Suppressor macrophage (primary cell): ENCODE data around the gene EPN2.
A peak's percentile ranks its signal among the peaks of the same experiment; 100 is the strongest.
"Not testable (repeated sequence)": the region's sequence is repeated elsewhere in the genome, so short reads cannot be mapped to it uniquely, and the experiment has no call there.

Experiments used
- DNase-seq, 4 experiments: peaks; one replicate each; pipeline ENCODE4 v3.0.0-alpha.2; 2020 to 2022

The EPN2 gene

GRCh38 chr17:19346351-19347255 is 109.4 kb downstream of the EPN2 start:
- DNase-seq, result no peak

- DNase-seq, result no peak
Observed at GRCh38 chr17:19347323-19348080, 110.3 kb downstream of the EPN2 start.

DNA sequence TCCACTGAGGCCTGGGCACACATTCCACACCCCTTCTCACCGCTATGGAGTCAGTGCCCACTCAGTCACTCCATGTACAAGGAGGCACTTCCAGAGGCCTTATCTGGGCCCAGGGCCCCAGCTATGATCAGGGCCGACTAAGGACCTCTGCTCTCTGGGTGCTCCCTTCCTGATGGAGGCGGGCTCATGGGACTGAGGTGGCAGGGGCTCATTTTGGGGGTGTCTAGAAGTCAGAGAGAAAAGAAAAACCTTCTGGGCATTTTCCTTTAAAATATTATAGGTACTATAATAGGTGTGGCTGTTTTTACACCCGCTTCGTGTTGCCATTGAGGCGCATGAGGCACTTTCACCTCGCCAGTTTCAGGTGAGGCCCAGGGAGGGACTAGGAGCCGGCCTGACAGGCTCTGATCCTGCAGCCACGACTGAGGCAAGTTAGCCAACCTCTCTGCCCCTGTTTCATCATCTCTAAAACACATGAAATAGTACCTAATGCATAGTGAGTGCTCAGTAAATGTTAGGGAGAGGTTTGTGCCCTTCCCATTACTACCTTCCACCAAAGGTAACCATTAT is 111.0 kb downstream of the EPN2 start:
- no peak for DNase-seq

GRCh38 chr17:19348806-19349205 is 111.6 kb downstream of the EPN2 start:
- no peak for DNase-seq

DNA sequence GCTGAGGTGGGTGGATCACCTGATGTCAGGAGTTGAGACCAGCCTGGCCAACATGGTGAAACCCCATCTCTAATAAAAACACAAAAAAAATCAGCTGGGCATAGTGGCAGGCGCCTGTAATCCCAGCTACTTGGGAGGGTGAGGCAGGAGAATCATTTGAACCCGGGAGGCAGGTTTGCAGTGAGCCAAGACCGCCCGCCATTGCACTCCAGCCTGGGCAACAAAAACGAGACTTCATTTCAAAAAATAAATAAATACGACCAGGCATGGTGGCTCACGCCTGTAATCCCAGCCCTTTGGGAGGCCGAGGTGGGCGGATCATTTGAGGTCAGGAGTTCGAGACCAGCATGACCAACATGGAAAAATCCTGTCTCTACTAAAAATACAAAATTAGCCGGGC is 116.2 kb downstream of the EPN2 start:
- not testable (repeated sequence) for DNase-seq

DNA sequence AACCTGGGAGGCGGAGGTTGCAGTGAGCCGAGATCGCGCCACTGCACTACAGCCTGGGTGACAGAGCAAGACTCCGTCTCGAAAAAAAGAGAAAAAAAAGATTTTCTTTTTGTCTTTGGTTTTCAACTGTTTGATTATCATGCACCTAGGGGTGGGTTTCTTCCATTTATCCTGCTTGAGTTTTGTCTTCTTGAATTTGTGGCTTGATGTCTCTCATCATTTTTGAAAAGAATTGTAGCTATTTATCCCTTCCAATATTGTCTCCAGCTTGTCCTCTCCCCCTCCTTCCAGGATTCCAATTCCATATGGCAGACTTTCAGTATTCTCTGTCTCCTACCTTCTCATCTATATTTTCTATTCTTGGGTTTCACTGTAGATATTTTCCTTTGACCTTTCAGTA is 117.6 kb downstream of the EPN2 start:
- no peak for DNase-seq

- no peak for DNase-seq
Observed at GRCh38 chr17:19357351-19357750, 120.2 kb downstream of the EPN2 start.

GRCh38 chr17:19357761-19358160 is 120.6 kb downstream of the EPN2 start:
- no peak for DNase-seq

- no peak for DNase-seq
Observed at GRCh38 chr17:19359151-19359550, 122.0 kb downstream of the EPN2 start.

DNA sequence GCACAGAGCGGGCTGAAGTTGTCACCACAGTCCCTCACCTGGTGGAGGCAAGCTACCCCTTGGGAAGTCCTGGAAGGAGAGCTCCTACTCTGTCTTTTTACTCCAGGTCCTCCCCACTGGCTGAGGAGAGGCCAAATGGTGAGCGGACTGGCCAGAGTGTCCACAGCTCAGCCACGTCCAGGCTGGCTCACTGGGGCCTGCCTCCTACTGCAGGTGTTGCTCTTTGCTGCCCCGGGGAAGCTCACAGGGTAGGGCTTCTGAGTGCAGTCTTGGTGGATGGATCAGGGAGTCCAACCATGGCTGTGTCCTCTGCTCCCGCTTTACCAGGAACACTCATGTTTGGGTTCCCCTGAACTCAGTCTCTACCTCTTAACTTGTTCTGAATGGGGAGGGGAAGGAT is 122.7 kb downstream of the EPN2 start:
- no peak for DNase-seq

DNA sequence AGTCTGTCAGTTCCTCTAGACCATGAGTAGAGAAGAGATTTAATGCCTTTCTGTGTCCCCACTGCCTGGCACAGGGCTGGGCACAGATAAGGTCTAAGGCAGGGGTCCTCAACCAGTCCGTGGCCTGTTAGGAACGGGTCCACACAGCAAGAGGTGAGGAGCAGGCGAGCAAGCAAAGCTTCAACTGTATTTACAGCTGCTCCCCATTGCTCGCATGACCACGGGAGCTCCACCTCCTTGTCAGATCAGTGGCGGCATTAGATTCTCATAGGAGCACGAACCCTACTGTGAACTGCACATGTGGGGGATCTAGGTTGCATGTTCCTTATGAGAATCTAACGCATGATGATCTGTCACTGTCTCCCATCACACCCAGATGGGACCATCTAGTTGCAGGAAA is 123.6 kb downstream of the EPN2 start:
- DNase-seq, result no peak

DNA sequence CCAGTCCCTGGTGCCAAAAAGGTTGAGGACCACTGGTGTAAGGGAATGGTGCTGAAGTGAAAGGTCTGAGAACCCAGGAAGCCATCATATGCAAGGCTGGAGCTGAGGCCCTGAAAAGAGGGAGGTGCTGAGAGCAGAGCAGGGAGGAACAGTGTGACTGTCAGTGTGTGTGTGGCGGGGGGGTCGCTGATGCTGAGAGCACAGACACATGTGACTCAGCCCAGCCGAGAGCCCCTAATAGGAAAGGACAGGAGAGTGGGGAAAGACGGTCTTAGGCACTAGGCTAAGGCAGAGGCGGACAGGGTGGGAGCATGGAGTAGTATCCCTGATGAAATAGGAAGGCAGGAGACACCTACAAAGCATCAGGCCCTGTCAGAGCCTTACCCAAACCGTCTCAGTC is 124.2 kb downstream of the EPN2 start:
- no peak for DNase-seq

- no peak for DNase-seq
Observed at GRCh38 chr17:19361944-19362276, 124.7 kb downstream of the EPN2 start.

DNA sequence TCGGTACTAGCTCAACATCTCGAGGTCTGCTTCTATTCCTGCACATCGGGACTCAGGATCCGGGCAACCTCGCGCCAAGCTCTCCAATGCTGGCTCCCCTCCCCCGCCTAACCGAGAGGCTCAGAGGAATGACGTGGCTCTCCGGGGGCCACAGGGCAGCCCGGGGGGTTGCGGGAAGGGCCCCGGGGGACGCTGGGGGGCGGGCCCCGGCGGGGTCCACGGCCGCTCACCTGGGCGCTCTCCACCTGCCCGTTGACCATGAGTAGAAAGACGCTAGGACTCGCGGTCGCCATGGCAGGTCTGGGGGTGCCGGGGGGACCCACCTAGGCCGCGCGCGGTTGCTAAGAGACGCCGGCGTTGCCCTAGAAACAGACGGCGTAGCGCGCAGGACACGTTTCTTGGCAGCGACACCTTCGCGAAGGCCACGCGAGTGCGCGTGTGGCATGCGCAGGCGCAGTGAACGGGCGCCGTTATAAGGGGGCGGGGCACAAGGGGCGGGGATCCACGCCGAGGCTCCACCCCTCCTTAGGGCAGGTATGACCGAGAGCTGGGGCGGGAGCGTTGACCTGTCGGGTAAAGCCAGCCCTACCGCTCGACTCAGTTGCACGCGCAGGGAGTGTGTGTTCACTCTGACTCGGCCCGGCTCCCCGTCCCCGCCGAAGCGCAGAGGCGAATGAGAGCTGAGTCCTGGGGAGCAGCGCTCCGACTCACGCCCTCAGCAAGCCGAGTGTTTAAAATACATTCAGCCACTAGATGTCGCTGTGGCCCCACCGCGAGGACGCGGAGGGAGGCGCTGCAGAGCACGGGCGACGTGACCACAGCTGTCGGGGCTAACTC is 125.3 kb downstream of the EPN2 start, which contains the start of gene B9D1:
TSS of gene B9D1 (minus strand) at position 447 of the 837 bp plus-strand sequence. CDS start at position 293, 154 bp downstream.
- DNase-seq, result peak; percentile 93 to 97 (median 95)

- DNase-seq, result no peak
Observed at GRCh38 chr17:19363114-19363438, 125.9 kb downstream of the EPN2 start.

DNA sequence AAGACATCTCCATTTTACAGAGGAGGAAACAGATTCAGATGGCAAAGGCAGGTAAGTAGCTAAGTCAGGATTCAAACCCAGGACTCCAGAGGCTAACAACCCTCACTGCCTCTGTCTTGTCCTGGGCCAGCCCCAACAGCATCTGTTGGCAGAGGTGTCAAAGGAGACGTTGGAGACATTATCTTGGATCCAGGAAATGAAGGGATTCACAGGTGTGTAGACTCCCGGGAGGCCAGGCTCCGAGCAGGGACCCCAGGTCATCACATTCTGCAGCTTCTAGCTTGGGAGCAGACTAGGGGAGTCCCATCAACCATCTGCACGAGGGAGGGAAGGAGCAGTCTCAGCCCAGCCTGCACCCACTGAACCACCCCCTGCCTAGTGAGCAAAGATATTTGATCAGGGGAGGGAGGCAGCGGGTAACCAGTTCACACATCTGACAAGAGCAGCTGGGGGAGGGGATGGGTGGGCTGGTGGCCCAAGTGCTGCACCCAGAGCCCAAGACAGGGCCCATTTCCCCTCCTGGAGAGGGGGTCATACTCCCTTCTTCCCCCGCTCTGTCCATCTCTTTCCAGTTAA is 126.4 kb downstream of the EPN2 start:
- DNase-seq, result no peak

- no peak for DNase-seq
Observed at GRCh38 chr17:19364699-19365498, 127.7 kb downstream of the EPN2 start.

DNA sequence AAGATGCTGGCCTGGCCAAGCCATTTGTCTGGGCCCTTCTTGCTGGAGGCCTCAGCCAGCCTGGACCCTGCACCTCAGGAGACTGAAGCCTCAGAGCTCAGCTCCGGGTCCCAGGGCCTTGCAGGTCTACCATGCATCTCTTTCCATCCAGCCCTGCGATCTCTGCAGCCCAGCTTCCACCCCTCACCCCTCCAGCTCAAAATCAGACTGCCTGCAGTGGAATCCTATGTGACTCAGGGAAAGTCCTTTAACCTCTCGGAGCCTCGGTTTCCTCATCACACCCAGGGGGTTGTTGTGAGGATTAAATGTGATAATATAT is 128.3 kb downstream of the EPN2 start:
- no peak for DNase-seq

- DNase-seq, result no peak
Observed at GRCh38 chr17:19365833-19366636, 128.9 kb downstream of the EPN2 start.

DNA sequence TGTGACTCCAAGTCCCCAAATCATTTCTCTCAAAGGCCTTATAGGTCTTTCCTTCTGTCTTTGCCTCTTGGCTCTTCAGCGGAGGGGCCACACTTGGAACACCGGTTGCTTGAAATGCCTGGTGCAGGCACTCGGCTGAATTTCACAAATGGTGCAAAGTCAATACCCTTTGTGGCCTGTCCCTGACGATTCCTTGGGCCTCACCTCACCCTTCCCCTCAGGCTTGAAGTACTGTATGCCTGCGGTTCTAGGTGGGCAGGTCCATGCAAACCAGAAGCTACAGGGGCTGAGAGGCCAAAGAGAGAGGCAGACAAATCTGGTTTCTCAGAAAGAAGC is 129.4 kb downstream of the EPN2 start:
- DNase-seq, result no peak

DNA sequence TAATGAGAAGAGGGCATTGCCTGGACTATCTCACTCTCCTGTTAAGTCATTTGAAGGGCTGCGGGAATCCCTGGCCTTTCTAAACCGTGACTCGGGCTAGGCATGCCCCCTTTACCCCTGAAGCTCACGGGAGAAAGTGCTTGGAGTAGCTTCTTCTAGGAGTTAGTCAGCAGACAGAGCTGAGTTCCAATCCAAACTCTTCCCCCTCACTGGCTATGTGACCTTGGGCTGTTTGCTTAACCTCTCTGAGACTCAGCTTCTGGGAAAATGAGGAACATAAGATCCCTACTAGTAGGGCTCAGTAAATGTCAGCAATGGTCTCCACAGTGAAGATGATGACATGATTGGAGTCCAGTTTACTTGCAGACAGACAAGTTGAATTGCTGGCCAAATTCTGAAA is 131.1 kb downstream of the EPN2 start:
- DNase-seq, result peak; percentile 28 to 74 (median 56)
